Breast epithelium (tissue), 4 donors: ENCODE measurements around the gene CNTN5. TPM values are rescaled to one million over a fixed set of nuclear protein-coding genes. Genes with fewer than 3 reads are reported as not detected.

Experiments
- DNase-seq, 2 donors: peaks; one replicate each; pipeline ENCODE4 v3.0.0-alpha.2; 2019; ENCODE audit warnings: low spot score in 2 of 2
- H3K27ac ChIP-seq, 2 donors: fragments of 200-600 bp; sonication (generic) in 1 of 2; one replicate each; pipeline ENCODE4 v1.5.1; 2016 to 2019; ENCODE audit warnings: mild to moderate bottlenecking in 1 of 2
- H3K27me3 ChIP-seq, 2 donors: fragments of 200-600 bp; sonication (generic) in 1 of 2; one replicate each; pipeline versions ENCODE4 v1.5.1 to v1.6.0; 2017 to 2019; ENCODE audit warnings: control low read depth in 1 of 2, mild to moderate bottlenecking in 1 of 2
- H3K36me3 ChIP-seq: fragments of 200-600 bp; one replicate; pipeline ENCODE4 v1.5.1; 2019
- H3K4me1 ChIP-seq, 2 donors: fragments of 200-600 bp; sonication (generic); one replicate each; pipeline ENCODE4 v1.5.1; 2016 to 2019; ENCODE audit warnings: control low read depth in 1 of 2
- H3K4me3 ChIP-seq, 3 donors: fragments of 200-600 bp; sonication (generic); 1 replicate in 2 of 3; 2 replicates in 1 of 3; pipeline ENCODE4 v1.5.1; 2016 to 2019; ENCODE audit warnings: mild to moderate bottlenecking in 3 of 3, moderate library complexity in 2 of 3
- H3K9me3 ChIP-seq, 2 donors: fragments of 200-600 bp; sonication (generic) in 1 of 2; one replicate each; pipeline ENCODE4 v1.5.1; 2016 to 2019; ENCODE audit warnings: control low read depth in 1 of 2
- POLR2A ChIP-seq: fragments of 450-650 bp; IDR thresholded peaks from one replicate; pipeline ENCODE4 v1.6.1; 2016; ENCODE audit warnings: antibody characterized with exemption, mild to moderate bottlenecking, moderate library complexity
- POLR2AphosphoS5 ChIP-seq, 3 donors: sonication (generic); formaldehyde crosslinking; IDR thresholded peaks; one replicate each; pipeline ENCODE4 v1.6.1; 2017; ENCODE audit warnings: antibody characterized with exemption in 3 of 3
- intact Hi-C: fragments of 100-400 bp; cut with DNase I; formaldehyde crosslinking; loops from one replicate; pipeline ENCODE4 v1.15.1; 2023; ENCODE audit warnings: low total_unique reads
- total RNA-seq, 3 donors: library from RNA; depleted of rRNA; stranded (reverse); fragments of >200 nt; gene quantifications; one replicate each; pipeline ENCODE4 v1.1.0, GENCODE V29; 2016
- TF ChIP-seq, protein P1 (sequence below), 3 donors: fragments of 450-650 bp; IDR thresholded peaks; one replicate each; pipeline ENCODE4 v1.5.1; 2016 to 2017; ENCODE audit warnings: antibody characterized with exemption in 3 of 3, mild to moderate bottlenecking in 3 of 3, moderate library complexity in 3 of 3

CNTN5 gene
- total RNA-seq, 3 donors from 2014 or later: not detected

DNA sequence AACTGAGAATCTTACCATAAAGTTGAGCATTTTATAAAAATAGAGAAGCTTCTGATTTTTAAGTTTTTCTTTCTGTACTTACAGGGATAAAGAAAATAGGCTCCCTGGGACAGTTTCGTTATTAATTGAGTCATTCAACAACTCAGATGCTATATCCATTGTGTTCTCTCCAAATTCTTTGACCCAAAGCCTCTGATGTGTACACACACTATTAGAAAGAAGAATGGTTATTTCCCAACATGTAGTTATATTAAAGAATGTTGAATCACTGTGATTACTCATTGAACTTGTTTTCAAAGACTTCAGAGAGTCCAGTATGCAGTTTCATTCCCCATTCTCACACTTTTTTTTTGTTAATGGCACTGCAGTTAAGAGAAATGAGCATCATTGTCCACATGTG, 932.1 kb downstream of the CNTN5 start:
- TF ChIP-seq, protein P1, sequence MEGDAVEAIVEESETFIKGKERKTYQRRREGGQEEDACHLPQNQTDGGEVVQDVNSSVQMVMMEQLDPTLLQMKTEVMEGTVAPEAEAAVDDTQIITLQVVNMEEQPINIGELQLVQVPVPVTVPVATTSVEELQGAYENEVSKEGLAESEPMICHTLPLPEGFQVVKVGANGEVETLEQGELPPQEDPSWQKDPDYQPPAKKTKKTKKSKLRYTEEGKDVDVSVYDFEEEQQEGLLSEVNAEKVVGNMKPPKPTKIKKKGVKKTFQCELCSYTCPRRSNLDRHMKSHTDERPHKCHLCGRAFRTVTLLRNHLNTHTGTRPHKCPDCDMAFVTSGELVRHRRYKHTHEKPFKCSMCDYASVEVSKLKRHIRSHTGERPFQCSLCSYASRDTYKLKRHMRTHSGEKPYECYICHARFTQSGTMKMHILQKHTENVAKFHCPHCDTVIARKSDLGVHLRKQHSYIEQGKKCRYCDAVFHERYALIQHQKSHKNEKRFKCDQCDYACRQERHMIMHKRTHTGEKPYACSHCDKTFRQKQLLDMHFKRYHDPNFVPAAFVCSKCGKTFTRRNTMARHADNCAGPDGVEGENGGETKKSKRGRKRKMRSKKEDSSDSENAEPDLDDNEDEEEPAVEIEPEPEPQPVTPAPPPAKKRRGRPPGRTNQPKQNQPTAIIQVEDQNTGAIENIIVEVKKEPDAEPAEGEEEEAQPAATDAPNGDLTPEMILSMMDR (IDR thresholded peaks at IDR 0.05): no peak
- TF ChIP-seq POLR2A (no peak), POLR2AphosphoS5 (IDR thresholded peaks at IDR 0.05) (no peak)
- Histone ChIP-seq H3K4me3 (no peak overlapping the region), H3K4me1 (no peaks in the 10 kb centered on the region), H3K36me3 (no peaks in the 10 kb centered on the region), H3K27ac (no peak overlapping the region), H3K9me3 (no peaks in the 10 kb centered on the region), H3K27me3 (no peaks in the 10 kb centered on the region)
- no peak for DNase-seq
- intact Hi-C loops: no loop called here

DNA sequence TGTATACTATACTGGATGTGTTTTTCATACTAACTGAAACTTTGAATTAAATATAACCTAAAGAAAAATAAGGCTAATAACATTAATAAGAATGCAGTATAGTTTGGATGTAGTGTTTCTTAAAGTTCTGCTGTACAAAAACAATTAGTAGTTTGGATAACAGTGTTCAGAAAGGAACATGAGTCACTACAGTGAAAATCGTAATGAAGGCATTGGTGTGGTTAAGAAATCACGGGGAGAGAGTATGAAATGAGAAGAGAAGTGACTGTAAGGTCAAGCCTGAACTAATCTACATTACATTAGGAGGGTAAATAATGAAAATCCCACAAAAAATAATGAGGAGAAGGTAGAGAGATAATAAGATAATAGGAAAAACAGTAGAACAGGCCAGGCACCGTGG, 939.8 kb downstream of the CNTN5 start:
- Histone ChIP-seq H3K4me1 (no peaks in the 10 kb centered on the region), H3K4me3 (no peak overlapping the region), H3K27ac (no peak overlapping the region), H3K27me3 (no peaks in the 10 kb centered on the region), H3K36me3 (no peaks in the 10 kb centered on the region), H3K9me3 (no peaks in the 10 kb centered on the region)
- intact Hi-C loops: no loop called here
- TF ChIP-seq, protein P1 (IDR thresholded peaks at IDR 0.05): no peak
- TF ChIP-seq POLR2AphosphoS5 (IDR thresholded peaks at IDR 0.05) (no peak), POLR2A (no peak)
- no peak for DNase-seq

DNA sequence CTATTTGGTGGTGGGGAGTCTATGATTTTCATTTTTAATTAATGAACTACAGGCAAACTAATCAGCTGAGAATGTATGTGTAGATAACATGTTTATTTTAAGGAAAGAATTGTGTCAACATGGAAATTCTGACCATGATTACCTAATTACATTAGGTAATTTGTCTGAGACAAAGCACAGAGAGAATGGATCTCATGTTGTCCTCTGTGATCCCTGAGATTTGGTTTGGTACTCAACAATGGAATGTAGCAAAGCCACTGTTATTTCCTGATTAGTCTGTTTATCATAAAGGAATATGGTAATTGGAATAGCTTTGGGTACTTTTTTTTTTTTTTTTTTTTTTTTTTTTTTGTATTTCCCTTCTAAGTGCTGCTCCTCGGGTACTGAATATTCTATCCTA, 947.6 kb downstream of the CNTN5 start:
- DNase-seq: no peak
- Histone ChIP-seq H3K36me3 (no peaks in the 10 kb centered on the region), H3K4me3 (no peak overlapping the region), H3K27me3 (no peaks in the 10 kb centered on the region), H3K9me3 (no peaks in the 10 kb centered on the region), H3K27ac (no peak overlapping the region), H3K4me1 (no peaks in the 10 kb centered on the region)
- no peak for TF ChIP-seq POLR2AphosphoS5 (IDR thresholded peaks at IDR 0.05)
- TF ChIP-seq, protein P1 (IDR thresholded peaks at IDR 0.05): no peak
- no peak for TF ChIP-seq POLR2A
- intact Hi-C loops: no loop called here

DNA sequence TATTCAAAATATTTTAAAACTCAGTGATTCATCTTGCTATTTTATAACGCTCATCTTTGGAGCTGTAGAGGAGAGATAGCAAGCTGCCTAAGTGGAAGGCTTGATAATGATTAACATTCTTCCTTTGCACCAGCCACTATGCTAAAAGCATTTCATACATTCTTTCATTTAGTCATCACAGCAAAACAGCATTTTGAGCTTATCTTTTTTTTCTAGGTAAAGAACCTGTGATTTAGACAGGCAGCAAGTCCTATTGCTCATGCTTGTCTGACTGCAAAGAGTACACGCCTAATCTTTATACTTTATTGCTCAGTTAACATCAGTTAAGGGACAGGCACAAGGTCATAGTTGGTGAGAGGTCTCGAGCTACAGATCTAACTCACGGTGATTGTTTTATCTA, 953.2 kb downstream of the CNTN5 start:
- H3K9me3 ChIP-seq: peaks cover 0 to 9% of the 10 kb centered on the region in 2 donors
- intact Hi-C loops: no loop called here

GRCh38 chr11:99979042-99979441, 958.3 kb downstream of the CNTN5 start:
- Histone ChIP-seq H3K4me3 (no peak overlapping the region), H3K36me3 (no peaks in the 10 kb centered on the region), H3K27me3 (no peaks in the 10 kb centered on the region), H3K9me3 (peaks cover 0 to 9% of the 10 kb centered on the region in 2 donors), H3K27ac (no peak overlapping the region), H3K4me1 (no peaks in the 10 kb centered on the region)
- DNase-seq: no peak
- intact Hi-C loops: no loop called here
- TF ChIP-seq POLR2A: no peak
- TF ChIP-seq, protein P1 (IDR thresholded peaks at IDR 0.05): no peak
- TF ChIP-seq POLR2AphosphoS5 (IDR thresholded peaks at IDR 0.05): no peak

More for the DNA sequence above, 953.2 kb downstream of the CNTN5 start:
- Histone ChIP-seq H3K4me1 (no peaks in the 10 kb centered on the region), H3K36me3 (no peaks in the 10 kb centered on the region), H3K4me3 (no peak overlapping the region), H3K27ac (no peak overlapping the region), H3K27me3 (no peaks in the 10 kb centered on the region)
- TF ChIP-seq POLR2A (no peak), POLR2AphosphoS5 (IDR thresholded peaks at IDR 0.05) (no peak)
- TF ChIP-seq, protein P1 (IDR thresholded peaks at IDR 0.05): no peak
- DNase-seq: no peak
